ENCODE results near the gene FSIP1. TPM values are rescaled to one million over a fixed set of nuclear protein-coding genes. Genes with fewer than 3 reads are reported as not detected.

Gene FSIP1
- total RNA-seq, 1 experiment from 2014 or later: 3.2 TPM

DNA sequence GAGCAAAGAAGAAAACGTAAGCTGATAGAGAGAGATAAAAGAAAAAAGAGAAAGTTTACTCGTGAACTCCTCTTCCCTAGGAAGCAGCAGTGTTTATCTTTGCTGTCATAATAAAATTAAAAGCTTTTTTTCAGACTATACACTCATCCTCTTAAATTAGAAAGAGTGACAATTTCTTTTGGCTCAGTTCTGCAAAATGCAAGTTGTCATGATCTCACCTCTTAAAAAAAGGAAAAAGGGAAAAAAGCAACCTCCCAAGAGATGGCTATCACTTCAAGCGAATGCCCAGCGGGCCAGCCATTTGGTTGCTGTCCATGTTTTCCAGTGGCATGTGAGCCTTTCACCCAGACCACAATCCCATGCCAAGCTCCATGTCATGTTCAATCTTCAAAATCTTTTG, 208.8 kb downstream of the FSIP1 start:
- H3K9me3 Mint-ChIP-seq (ENCODE audit: unreplicated experiment): peaks cover 10% of the 10 kb centered on the region
- TF ChIP-seq, protein P1, sequence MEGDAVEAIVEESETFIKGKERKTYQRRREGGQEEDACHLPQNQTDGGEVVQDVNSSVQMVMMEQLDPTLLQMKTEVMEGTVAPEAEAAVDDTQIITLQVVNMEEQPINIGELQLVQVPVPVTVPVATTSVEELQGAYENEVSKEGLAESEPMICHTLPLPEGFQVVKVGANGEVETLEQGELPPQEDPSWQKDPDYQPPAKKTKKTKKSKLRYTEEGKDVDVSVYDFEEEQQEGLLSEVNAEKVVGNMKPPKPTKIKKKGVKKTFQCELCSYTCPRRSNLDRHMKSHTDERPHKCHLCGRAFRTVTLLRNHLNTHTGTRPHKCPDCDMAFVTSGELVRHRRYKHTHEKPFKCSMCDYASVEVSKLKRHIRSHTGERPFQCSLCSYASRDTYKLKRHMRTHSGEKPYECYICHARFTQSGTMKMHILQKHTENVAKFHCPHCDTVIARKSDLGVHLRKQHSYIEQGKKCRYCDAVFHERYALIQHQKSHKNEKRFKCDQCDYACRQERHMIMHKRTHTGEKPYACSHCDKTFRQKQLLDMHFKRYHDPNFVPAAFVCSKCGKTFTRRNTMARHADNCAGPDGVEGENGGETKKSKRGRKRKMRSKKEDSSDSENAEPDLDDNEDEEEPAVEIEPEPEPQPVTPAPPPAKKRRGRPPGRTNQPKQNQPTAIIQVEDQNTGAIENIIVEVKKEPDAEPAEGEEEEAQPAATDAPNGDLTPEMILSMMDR (IDR thresholded peaks at IDR 0.05; ENCODE audit: unreplicated experiment): no peak
- ChIA-PET CTCF (interaction anchor here (1.2 kb wide), 1 partner anchor 443 kb away, joined by 3 read pairs; no protein-coding TSS in a partner anchor), POLR2A (interaction anchor here (0.7 to 1.5 kb wide), 3 partner anchors 16 to 713 kb away, joined by 3 to 5 read pairs (median 3); no protein-coding TSS in a partner anchor)
- BruUV-seq (replicated peaks): no TSS peak
- no peak for DNase-seq (ENCODE audit: unreplicated experiment)
- H3K27ac Mint-ChIP-seq (ENCODE audit: low read depth, unreplicated experiment): peak overlapping the region; percentile 57
- H3K36me3 Mint-ChIP-seq (ENCODE audit: insufficient read depth, unreplicated experiment): no peaks in the 10 kb centered on the region
- no peak overlapping the region for H3K4me3 Mint-ChIP-seq (ENCODE audit: unreplicated experiment)
- intact Hi-C loops (cut with micrococcal nuclease): no loop called here
- H3K27me3 Mint-ChIP-seq (ENCODE audit: insufficient read depth, unreplicated experiment): no peaks in the 10 kb centered on the region
- peaks cover 14% of the 10 kb centered on the region for H3K4me1 Mint-ChIP-seq (ENCODE audit: insufficient read depth, unreplicated experiment)

DNA sequence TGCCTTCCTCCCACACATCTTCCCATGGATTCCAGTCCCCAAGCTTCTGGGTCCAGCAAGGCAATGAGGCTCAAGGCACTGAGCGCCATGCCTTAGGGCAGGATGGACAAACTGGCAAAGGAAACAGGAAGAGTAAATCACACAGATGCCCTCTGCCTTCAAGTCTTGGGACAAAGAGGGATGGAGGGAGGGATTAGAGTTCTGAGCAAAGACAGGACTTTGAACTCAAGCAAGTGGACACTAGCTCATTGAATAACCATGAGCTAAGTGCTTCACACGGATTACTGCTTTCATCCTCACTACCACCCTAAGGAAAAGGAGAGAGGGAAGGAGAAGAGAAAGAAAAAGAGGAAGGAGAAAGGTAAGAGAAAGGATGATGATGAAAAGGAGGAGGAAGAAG, 209.4 kb downstream of the FSIP1 start:
- H3K4me3 Mint-ChIP-seq (ENCODE audit: unreplicated experiment): no peak overlapping the region
- H3K36me3 Mint-ChIP-seq (ENCODE audit: insufficient read depth, unreplicated experiment): no peaks in the 10 kb centered on the region
- no TSS peak for BruUV-seq (replicated peaks)
- intact Hi-C loops (cut with micrococcal nuclease): no loop called here
- ChIA-PET CTCF (interaction anchor here (0.7 to 1.2 kb wide), 3 partner anchors 32 to 442 kb away, joined by 3 to 4 read pairs (median 4); no protein-coding TSS in a partner anchor), POLR2A (interaction anchor here (0.8 to 1.5 kb wide), 2 partner anchors 16 to 18 kb away, joined by 3 to 5 read pairs; no protein-coding TSS in a partner anchor)
- no peak for DNase-seq (ENCODE audit: unreplicated experiment)
- no peak overlapping the region for H3K27ac Mint-ChIP-seq (ENCODE audit: low read depth, unreplicated experiment)
- peaks cover 11% of the 10 kb centered on the region for H3K4me1 Mint-ChIP-seq (ENCODE audit: insufficient read depth, unreplicated experiment)
- peaks cover 10% of the 10 kb centered on the region for H3K9me3 Mint-ChIP-seq (ENCODE audit: unreplicated experiment)
- TF ChIP-seq, protein P1 (IDR thresholded peaks at IDR 0.05; ENCODE audit: unreplicated experiment): no peak
- H3K27me3 Mint-ChIP-seq (ENCODE audit: insufficient read depth, unreplicated experiment): no peaks in the 10 kb centered on the region

DNA sequence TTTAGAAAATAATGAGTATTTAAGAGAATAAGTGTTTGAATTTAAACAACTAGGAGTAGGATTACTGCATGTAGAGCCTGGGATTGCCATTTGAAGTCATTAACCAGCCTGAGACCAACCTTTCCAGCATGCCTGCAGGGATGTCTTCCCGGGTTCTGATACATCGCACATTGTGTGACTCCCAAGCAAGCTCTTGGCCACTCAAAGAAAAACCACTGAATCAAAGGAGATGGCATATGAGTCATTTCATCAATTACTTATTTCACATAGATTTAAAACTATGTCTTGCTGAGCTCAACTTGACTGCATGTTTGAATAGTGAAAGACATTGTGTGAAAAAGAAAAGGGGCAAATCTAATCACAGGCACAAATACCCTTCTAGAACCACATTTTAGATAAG, 216.8 kb downstream of the FSIP1 start:
- ChIA-PET POLR2A (interaction anchor here (1.2 kb wide), 1 partner anchor 12 kb away, joined by 3 read pairs; no protein-coding TSS in a partner anchor), CTCF (no interaction called here)
- Mint-ChIP-seq H3K36me3 (ENCODE audit: insufficient read depth, unreplicated experiment) (no peaks in the 10 kb centered on the region), H3K4me1 (ENCODE audit: insufficient read depth, unreplicated experiment) (no peaks in the 10 kb centered on the region), H3K9me3 (ENCODE audit: unreplicated experiment) (no peaks in the 10 kb centered on the region), H3K27me3 (ENCODE audit: insufficient read depth, unreplicated experiment) (no peaks in the 10 kb centered on the region), H3K27ac (ENCODE audit: low read depth, unreplicated experiment) (no peak overlapping the region), H3K4me3 (ENCODE audit: unreplicated experiment) (no peak overlapping the region)
- intact Hi-C loops (cut with micrococcal nuclease): no loop called here
- DNase-seq (ENCODE audit: unreplicated experiment): no peak
- BruUV-seq (replicated peaks): no TSS peak
- TF ChIP-seq, protein P1 (IDR thresholded peaks at IDR 0.05; ENCODE audit: unreplicated experiment): no peak

DNA sequence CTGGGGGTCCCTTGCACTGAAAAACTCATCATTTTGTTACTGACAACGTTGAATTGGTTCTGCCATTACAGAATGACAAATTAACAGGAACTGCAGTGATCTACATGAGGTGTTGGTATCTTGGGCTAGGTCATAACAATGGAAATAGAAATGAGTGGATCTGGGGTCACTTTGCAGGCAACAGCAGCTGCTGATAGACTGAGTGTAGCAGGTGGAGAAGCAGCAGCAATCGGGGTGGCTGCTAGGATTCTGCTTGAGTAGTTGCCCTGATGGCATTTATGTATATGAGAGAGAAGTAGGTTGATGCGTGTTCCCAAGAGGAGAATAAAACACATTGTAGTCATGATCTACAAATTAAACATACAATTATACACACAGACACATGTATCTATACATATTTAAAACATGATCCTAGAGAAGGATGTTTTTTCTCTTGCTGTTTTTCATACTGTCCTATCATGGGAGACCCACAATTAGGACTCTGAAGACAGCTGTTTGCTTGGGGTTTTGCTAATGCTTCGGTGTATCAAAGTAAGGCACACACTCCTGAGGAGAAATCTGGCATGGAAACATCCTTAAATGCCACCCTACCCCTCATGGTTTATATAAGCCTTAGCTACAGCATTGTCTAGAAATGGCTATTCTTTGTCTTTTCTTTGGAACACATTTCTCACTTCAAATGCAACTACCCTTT, 217.5 kb downstream of the FSIP1 start:
- DNase-seq (ENCODE audit: unreplicated experiment): no peak
- CTCF ChIA-PET: no interaction called here
- BruUV-seq (replicated peaks): no TSS peak
- TF ChIP-seq, protein P1 (IDR thresholded peaks at IDR 0.05; ENCODE audit: unreplicated experiment): no peak
- Mint-ChIP-seq H3K27ac (ENCODE audit: low read depth, unreplicated experiment) (no peak overlapping the region), H3K36me3 (ENCODE audit: insufficient read depth, unreplicated experiment) (no peaks in the 10 kb centered on the region), H3K4me3 (ENCODE audit: unreplicated experiment) (no peak overlapping the region), H3K9me3 (ENCODE audit: unreplicated experiment) (no peaks in the 10 kb centered on the region), H3K27me3 (ENCODE audit: insufficient read depth, unreplicated experiment) (no peaks in the 10 kb centered on the region), H3K4me1 (ENCODE audit: insufficient read depth, unreplicated experiment) (no peaks in the 10 kb centered on the region)
- POLR2A ChIA-PET: interaction anchor here (1.2 kb wide), 1 partner anchor 11 kb away, joined by 3 read pairs; no protein-coding TSS in a partner anchor
- intact Hi-C loops (cut with micrococcal nuclease): no loop called here
